Activated naive CD4-positive, alpha-beta T cell treated with anti-CD3 and anti-CD28 coated beads for 36 hours (primary cell): ENCODE data around the gene ADNP2. TPM values are rescaled to one million over a fixed set of nuclear protein-coding genes. Genes with fewer than 3 reads are reported as not detected.
A peak's percentile ranks its signal among the peaks of the same experiment; 100 is the strongest.

Source experiments
- CTCF ChIA-PET: fragments of 350-600 bp; sonication (Branson Sonifier 250); formaldehyde crosslinking; loops from one replicate; lab custom pipeline; 2021; ENCODE audit warnings: antibody characterized with exemption; lab: Charles Lee
- DNase-seq: peaks from one replicate; pipeline ENCODE4 v3.0.0-alpha.2; 2020
- H3K27ac Mint-ChIP-seq: one replicate; pipeline ENCODE4 v1.8.0; 2021; ENCODE audit warnings: mild to moderate bottlenecking, mixed read lengths
- H3K27me3 Mint-ChIP-seq: one replicate; pipeline ENCODE4 v1.8.0; 2021; ENCODE audit warnings: low read depth, mixed read lengths
- H3K36me3 Mint-ChIP-seq: one replicate; pipeline ENCODE4 v1.8.0; 2021; ENCODE audit warnings: low read depth, mixed read lengths
- H3K4me1 Mint-ChIP-seq: one replicate; pipeline ENCODE4 v1.8.0; 2021; ENCODE audit warnings: low read depth, mixed read lengths
- H3K4me3 Mint-ChIP-seq: one replicate; pipeline ENCODE4 v1.8.0; 2021; ENCODE audit warnings: mild to moderate bottlenecking, moderate library complexity, mixed read lengths
- H3K9me3 Mint-ChIP-seq: one replicate; pipeline ENCODE4 v1.8.0; 2021; ENCODE audit warnings: mixed read lengths
- intact Hi-C: fragments of 100-400 bp; cut with micrococcal nuclease; formaldehyde crosslinking; loops from one replicate; pipeline ENCODE4 v1.15.1; 2023
- total RNA-seq, 2 experiments: library from RNA; stranded (reverse); gene quantifications; one replicate each; pipeline ENCODE4 v1.2.3, GENCODE V29; 2021

ADNP2 gene
- total RNA-seq, 2 experiments from 2014 or later = 16.8 to 18.0 TPM

GRCh38 chr18:80077873-80078272 is 31.2 kb upstream of the ADNP2 start:
- Mint-ChIP-seq H3K4me1 (no peaks in the 10 kb centered on the region), H3K36me3 (no peaks in the 10 kb centered on the region), H3K4me3 (no peak overlapping the region), H3K27ac (no peak overlapping the region), H3K9me3 (no peaks in the 10 kb centered on the region), H3K27me3 (peaks cover 5% of the 10 kb centered on the region)
- CTCF ChIA-PET = no interaction called here
- no peak for DNase-seq
- intact Hi-C loops = no loop called here

- Mint-ChIP-seq H3K36me3 (peaks cover 4% of the 10 kb centered on the region), H3K4me3 (no peak overlapping the region), H3K27ac (no peak overlapping the region), H3K4me1 (no peaks in the 10 kb centered on the region), H3K9me3 (peaks cover 29% of the 10 kb centered on the region), H3K27me3 (peaks cover 16% of the 10 kb centered on the region)
- CTCF ChIA-PET = no interaction called here
- intact Hi-C loops = no loop called here
- DNase-seq = no peak
Observed at GRCh38 chr18:80086281-80086680, 22.8 kb upstream of the ADNP2 start.

- Mint-ChIP-seq H3K4me3 (no peak overlapping the region), H3K4me1 (no peaks in the 10 kb centered on the region), H3K36me3 (peaks cover 4% of the 10 kb centered on the region), H3K27ac (no peak overlapping the region), H3K9me3 (peaks cover 29% of the 10 kb centered on the region), H3K27me3 (peaks cover 15% of the 10 kb centered on the region)
- CTCF ChIA-PET = interaction anchor here (0.6 to 1.2 kb wide), 2 partner anchors 83 to 172 kb away, joined by 3 to 7 read pairs; no protein-coding TSS in a partner anchor
- intact Hi-C loops = no loop called here
- DNase-seq = no peak
Observed at GRCh38 chr18:80088036-80088435, 21.0 kb upstream of the ADNP2 start.

GRCh38 chr18:80088823-80089222 is 20.2 kb upstream of the ADNP2 start:
- Mint-ChIP-seq H3K9me3 (peaks cover 29% of the 10 kb centered on the region), H3K36me3 (peaks cover 4% of the 10 kb centered on the region), H3K27ac (no peak overlapping the region), H3K27me3 (peaks cover 12% of the 10 kb centered on the region), H3K4me1 (no peaks in the 10 kb centered on the region), H3K4me3 (no peak overlapping the region)
- CTCF ChIA-PET = interaction anchor here (0.6 kb wide), 1 partner anchor 172 kb away, joined by 7 read pairs; no protein-coding TSS in a partner anchor
- intact Hi-C loops = no loop called here
- no peak for DNase-seq

DNA sequence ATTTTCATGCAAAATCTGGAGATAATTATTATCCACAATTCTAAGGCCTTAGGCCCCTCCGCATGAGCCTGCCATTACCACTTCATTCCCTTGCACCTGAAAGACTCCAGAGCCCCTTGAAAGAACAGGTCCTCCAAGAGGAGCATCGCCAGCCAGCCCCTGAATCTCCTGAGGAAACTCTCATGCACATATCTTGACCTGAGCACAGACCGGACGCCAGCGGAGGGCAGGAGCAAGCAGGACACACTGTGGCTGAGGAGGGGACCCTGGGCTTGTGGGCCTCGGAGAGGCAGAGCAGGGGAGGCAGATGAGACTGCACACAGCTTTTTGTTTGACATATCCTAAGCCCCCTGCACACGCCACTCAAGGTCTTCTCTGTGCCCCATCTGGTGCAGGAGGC is 13.6 kb upstream of the ADNP2 start:
- H3K4me1 Mint-ChIP-seq = no peaks in the 10 kb centered on the region
- H3K27me3 Mint-ChIP-seq = peaks cover 2% of the 10 kb centered on the region
- H3K36me3 Mint-ChIP-seq = no peaks in the 10 kb centered on the region
- H3K9me3 Mint-ChIP-seq = peaks cover 1% of the 10 kb centered on the region
- H3K27ac Mint-ChIP-seq = no peak overlapping the region
- H3K4me3 Mint-ChIP-seq = no peak overlapping the region
- intact Hi-C loops = no loop called here
- no peak for DNase-seq
- CTCF ChIA-PET = interaction anchor here (0.6 kb wide), 1 partner anchor 603 kb away, joined by 3 read pairs; no protein-coding TSS in a partner anchor

- H3K9me3 Mint-ChIP-seq = peaks cover 4% of the 10 kb centered on the region
- CTCF ChIA-PET = interaction anchor here (0.6 kb wide), 1 partner anchor 604 kb away, joined by 3 read pairs; no protein-coding TSS in a partner anchor
- no peaks in the 10 kb centered on the region for H3K4me1 Mint-ChIP-seq
- H3K36me3 Mint-ChIP-seq = no peaks in the 10 kb centered on the region
- no peak overlapping the region for H3K4me3 Mint-ChIP-seq
- intact Hi-C loops = no loop called here
- no peak overlapping the region for H3K27ac Mint-ChIP-seq
- H3K27me3 Mint-ChIP-seq = peaks cover 2% of the 10 kb centered on the region
- DNase-seq = no peak
Observed at GRCh38 chr18:80096032-80096565, 13.0 kb upstream of the ADNP2 start.

GRCh38 chr18:80097201-80097600 is 11.9 kb upstream of the ADNP2 start:
- Mint-ChIP-seq H3K9me3 (peaks cover 4% of the 10 kb centered on the region), H3K36me3 (no peaks in the 10 kb centered on the region), H3K4me1 (no peaks in the 10 kb centered on the region), H3K4me3 (no peak overlapping the region), H3K27me3 (no peaks in the 10 kb centered on the region), H3K27ac (no peak overlapping the region)
- DNase-seq = no peak
- intact Hi-C loops = no loop called here
- CTCF ChIA-PET = no interaction called here

DNA sequence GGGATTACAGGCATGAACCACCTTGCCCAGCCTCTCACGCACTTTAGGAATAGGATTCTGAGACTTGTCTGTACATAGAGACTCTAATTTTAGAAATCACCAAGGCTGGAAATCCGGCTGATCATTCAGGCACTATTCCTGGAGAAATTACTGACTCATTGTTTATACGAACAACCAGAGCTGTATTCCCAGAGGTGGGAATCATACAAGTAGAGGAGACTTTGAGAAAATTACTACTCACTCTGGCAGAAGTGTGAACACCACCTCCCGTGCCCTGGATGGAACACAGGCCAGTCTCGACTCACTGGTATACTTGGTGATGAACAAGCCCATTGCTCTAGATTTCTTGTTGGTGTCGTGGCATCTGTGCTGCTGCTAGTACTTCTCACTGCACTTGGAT is 5.8 kb upstream of the ADNP2 start:
- H3K4me1 Mint-ChIP-seq = peaks cover 7% of the 10 kb centered on the region
- CTCF ChIA-PET = no interaction called here
- no peak for DNase-seq
- no peaks in the 10 kb centered on the region for H3K36me3 Mint-ChIP-seq
- no peaks in the 10 kb centered on the region for H3K27me3 Mint-ChIP-seq
- no peak overlapping the region for H3K27ac Mint-ChIP-seq
- intact Hi-C loops = loop anchor here (10.0 kb wide), 1 partner anchor 1038 kb away; the partner anchor contains the start of gene ATP9B
- no peak overlapping the region for H3K4me3 Mint-ChIP-seq
- H3K9me3 Mint-ChIP-seq = peaks cover 4% of the 10 kb centered on the region

- H3K9me3 Mint-ChIP-seq = peaks cover 4% of the 10 kb centered on the region
- no peak overlapping the region for H3K4me3 Mint-ChIP-seq
- no peak for DNase-seq
- peak overlapping the region; percentile 4 for H3K27ac Mint-ChIP-seq
- no peaks in the 10 kb centered on the region for H3K36me3 Mint-ChIP-seq
- H3K4me1 Mint-ChIP-seq = peaks cover 7% of the 10 kb centered on the region
- CTCF ChIA-PET = no interaction called here
- intact Hi-C loops = loop anchor here (10.0 kb wide), 1 partner anchor 1040 kb away; the partner anchor contains the start of gene ATP9B
- H3K27me3 Mint-ChIP-seq = no peaks in the 10 kb centered on the region
Observed at GRCh38 chr18:80104364-80104779, 4.7 kb upstream of the ADNP2 start.

DNA sequence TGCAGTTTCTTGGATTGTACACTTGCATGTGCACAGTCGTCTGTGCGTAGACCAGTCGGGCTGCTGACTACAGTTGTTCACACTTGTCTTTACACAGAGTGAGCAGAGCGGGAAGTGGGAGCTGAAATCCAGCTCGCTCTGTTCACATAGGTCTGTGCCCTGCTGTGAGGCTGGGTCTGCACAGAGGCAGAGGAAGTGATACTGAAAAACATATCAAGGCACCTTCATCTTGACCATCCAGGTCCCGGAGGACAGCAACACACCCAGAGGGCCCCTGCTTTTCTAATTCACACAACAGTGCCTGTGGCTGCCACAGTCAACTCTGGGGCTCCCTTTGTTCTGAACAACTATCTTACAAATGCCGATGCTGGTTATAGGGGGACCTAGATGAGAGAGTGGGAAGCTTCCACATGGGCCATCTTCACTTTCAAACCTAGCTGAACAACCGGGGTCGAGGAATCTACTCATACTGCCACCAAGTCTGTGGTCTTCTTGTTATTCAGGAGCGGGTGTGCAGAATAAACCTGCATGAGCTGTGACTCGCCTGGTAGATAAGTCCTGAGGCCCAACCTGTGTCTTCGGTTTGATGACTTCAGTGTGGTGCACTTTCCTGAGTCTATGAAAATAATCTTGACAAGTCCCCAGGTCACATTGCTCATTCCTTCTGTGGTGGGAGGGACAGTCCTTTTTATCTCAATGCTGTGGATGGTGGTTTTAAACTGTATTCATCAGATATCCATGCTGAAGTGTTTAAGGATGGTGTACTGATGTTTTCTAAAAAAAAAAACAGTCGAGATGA is 3.5 kb upstream of the ADNP2 start:
- Mint-ChIP-seq H3K27ac (no peak overlapping the region), H3K27me3 (no peaks in the 10 kb centered on the region), H3K36me3 (peaks cover under 1% of the 10 kb centered on the region), H3K4me1 (peaks cover 13% of the 10 kb centered on the region), H3K9me3 (peaks cover 4% of the 10 kb centered on the region), H3K4me3 (no peak overlapping the region)
- CTCF ChIA-PET = interaction anchor here (0.6 kb wide), 1 partner anchor 70 kb away, joined by 4 read pairs; no protein-coding TSS in a partner anchor
- peak; percentile 16 for DNase-seq
- intact Hi-C loops = loop anchor here (10.0 kb wide), 1 partner anchor 1041 kb away; the partner anchor contains the start of gene ATP9B

DNA sequence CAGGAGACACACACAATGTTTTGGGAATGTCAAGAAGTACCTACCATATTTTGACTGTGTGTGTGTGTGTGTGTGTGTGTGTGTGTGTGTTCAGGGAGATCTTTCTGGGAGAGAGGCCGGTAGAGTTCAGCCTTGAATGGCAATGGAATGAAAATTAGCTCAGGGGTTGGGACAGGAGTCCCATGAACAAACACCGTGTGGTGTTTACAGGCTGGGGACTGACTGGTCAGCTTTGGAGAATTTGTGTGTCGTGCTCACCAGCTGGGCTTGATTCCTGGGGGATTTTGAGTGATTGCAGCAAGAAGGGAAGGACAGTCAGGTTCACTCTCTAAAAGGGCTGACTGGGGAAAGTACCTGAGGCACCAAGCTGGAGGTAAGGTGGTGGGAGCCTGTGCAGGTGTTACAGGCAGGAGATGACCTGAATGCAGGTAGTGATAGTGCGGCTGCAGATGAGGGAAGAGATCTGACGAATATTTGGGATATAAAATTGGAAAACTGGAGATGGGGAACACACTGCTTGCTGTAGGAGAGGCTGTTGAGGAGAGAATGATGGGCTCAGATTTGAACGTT is 2.5 kb upstream of the ADNP2 start:
- Mint-ChIP-seq H3K9me3 (no peaks in the 10 kb centered on the region), H3K27ac (no peak overlapping the region), H3K4me1 (peaks cover 20% of the 10 kb centered on the region), H3K4me3 (no peak overlapping the region), H3K27me3 (no peaks in the 10 kb centered on the region), H3K36me3 (peaks cover 2% of the 10 kb centered on the region)
- intact Hi-C loops = loop anchor here (10.0 kb wide), 1 partner anchor 1042 kb away; the partner anchor contains the start of gene ATP9B
- CTCF ChIA-PET = interaction anchor here (0.6 kb wide), 1 partner anchor 71 kb away, joined by 4 read pairs; no protein-coding TSS in a partner anchor
- no peak for DNase-seq

DNA sequence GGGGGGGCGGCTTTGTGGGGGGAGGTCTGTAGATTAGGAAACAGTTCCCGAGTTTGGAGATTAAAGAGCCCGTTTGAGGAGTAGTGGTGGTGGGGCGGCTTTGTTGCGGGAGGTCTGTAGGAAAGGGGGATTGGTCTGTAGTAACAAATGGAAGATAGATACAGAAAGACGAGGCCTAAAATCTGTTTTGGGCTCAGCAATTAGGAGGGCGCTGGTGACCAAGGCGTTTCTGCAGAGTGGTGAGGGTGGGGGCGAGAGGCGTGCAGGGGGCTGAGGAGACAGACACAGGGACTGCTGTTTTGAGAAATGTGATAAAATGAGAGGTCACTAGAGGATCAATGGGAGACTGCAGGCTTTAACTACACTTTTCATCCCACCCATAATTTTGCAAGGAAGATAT is 1.6 kb upstream of the ADNP2 start:
- Mint-ChIP-seq H3K4me3 (no peak overlapping the region), H3K27me3 (no peaks in the 10 kb centered on the region), H3K9me3 (no peaks in the 10 kb centered on the region), H3K36me3 (peaks cover 2% of the 10 kb centered on the region), H3K4me1 (peaks cover 21% of the 10 kb centered on the region), H3K27ac (no peak overlapping the region)
- intact Hi-C loops = loop anchor here (10.0 kb wide), 1 partner anchor 1043 kb away; the partner anchor contains the start of gene ATP9B
- no peak for DNase-seq
- CTCF ChIA-PET = no interaction called here
